SKM-1 (cell line): Measurements from ENCODE around the gene DDX42.
"Not testable (repeated sequence)": the region's sequence is repeated elsewhere in the genome, so short reads cannot be mapped to it uniquely, and the experiment has no call there.

ENCODE experiments used
- DNase-seq: peaks from one replicate; lab custom pipeline; 2025; ENCODE audit not compliant: unreplicated experiment; lab: John Stamatoyannopoulos, UW

The DDX42 gene

DNA sequence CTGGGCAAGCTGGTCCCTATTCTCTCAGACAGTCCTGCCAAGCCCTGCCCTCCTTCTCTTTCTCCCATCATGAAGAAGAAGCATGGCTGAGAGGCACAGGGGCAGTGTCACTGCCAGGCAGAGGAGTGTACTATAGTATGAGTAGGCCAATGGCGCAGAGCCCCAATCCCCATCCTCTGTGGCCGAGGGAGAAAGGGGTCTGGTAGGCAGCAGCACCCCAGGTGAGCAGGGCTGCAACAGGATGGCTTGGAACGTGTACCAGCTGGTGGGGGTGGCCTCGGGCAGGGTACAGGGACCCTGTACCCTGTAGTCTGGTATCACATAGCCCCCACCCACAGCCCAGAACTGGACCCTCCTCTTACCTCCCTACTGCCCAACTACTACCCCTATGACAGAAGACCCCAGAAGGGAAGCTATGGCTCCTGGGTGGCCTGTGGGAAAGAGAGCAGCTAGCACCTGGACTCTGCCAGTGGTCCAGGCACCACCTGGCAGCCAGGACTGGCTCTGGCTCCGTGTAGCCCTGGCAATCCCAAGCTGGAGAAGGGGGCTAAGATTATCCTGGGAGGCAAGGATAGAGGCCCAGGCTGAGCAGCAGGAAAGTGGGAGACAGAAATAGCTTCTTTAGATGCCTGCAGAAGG, 64.1 kb downstream of the DDX42 start:
- no peak for DNase-seq

GRCh38 chr17:63838631-63839171, 64.7 kb downstream of the DDX42 start:
- no peak for DNase-seq

DNA sequence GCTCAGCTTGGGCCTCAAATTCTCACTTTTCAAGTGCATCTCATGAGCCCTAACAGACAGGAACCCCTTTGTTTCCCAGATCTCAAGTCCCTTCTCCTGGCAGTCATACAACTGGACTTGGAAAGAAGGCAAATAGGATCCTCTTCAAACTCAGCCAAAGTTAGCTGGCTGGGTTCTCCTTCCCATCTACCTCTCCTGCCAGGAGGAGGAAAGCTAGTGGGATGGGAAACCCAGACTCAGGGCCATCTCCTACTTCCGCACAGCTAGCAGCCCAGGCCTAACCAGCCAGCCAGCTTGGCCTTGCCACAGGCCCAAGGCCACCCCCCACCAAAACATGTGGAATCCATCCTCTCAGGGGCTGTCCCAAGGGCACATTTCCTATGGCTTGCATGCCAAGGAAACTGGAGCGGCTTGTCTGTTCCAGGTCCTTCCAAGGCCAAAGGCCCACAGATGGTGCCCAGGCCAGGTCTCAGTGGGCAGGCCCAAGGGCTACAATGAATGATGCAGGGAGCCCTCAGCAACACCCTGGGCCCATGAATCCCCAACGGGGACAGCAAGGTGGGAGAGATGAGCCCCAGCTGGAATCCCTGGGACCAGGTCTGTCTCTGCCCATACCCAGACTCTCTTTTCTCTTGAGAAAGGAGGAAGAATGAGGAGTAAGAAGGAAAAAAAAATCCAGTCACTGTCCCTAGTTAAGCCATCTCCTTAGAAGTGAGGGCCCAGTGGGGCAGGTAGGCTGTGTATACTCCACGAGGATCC, 66.8 kb downstream of the DDX42 start:
- no peak for DNase-seq

- no peak for DNase-seq
Measured at GRCh38 chr17:63841350-63842172, 67.6 kb downstream of the DDX42 start.

- DNase-seq, result no peak
Measured at GRCh38 chr17:63842173-63842539, 68.2 kb downstream of the DDX42 start.

DNA sequence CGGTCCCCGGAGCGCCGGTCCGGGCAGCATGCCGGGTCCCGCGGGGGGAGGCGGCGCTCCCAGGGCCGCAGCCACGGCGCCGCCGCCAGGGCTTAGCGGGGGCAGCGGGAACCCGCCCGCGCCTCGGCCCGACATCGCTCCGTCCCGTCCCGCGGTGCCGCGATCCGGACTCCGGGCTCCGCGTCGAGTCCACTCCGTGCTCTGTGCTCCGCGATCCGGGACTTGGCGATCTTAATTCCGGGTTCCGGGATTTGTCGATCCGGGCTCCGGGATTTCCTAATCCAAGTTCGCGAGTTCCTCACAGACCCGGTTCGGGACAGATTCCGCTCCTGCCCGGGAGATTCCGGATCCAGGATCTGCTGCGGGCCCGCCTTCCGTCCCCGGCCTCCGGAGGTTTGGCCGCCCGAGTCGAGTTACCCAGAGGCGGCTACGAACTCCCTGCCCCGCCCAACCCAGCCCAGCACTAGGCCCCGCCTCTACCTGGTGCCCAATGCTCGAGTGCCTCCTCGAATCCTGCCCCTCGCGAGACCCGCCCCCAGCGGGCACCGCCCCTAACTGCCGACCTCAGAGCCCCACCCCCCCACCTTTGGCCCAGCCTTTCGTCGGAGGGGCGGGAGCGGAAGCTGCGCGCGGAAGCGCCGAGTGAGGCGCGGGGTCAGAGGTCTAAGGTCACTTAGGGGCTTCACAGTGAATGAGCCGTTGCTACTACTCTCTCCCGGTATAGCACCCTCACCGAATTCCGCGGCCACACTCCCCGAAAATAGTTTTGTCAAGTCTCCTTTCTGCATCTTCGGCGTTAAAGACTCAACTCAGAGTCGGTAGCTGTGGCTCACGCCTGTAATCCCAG, 68.8 kb downstream of the DDX42 start, which contains the start of gene SMARCD2:
Gene SMARCD2 (minus strand): TSS at position 146 of the 847 bp plus-strand sequence. CDS start 11 bp downstream, at position 135.
- peak; percentile 96 for DNase-seq

DNA sequence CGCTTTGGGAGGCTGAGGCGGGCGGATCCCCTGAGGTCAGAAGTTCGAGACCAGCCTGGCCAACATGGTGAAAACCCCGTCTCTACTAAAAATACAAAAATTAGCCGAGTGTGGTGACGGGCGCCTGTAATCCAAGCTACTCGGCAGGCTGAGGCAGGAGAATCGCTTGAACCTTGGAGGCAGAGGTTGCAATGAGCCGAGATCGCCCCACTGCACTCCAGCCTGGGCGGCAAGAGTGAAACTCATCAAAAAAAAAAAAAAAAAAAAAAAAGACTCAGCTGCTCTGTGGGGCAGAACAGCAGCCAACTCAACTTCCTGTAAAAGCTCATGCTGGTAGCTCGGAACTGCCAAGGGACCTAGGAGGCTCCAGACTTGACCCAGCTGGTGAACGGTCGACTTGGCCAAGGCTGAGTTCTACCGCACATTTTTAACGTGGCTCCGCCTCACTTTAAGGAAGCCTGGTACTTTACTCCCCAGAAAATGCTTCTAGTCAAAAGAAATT, 69.5 kb downstream of the DDX42 start:
- not testable (repeated sequence) for DNase-seq

DNA sequence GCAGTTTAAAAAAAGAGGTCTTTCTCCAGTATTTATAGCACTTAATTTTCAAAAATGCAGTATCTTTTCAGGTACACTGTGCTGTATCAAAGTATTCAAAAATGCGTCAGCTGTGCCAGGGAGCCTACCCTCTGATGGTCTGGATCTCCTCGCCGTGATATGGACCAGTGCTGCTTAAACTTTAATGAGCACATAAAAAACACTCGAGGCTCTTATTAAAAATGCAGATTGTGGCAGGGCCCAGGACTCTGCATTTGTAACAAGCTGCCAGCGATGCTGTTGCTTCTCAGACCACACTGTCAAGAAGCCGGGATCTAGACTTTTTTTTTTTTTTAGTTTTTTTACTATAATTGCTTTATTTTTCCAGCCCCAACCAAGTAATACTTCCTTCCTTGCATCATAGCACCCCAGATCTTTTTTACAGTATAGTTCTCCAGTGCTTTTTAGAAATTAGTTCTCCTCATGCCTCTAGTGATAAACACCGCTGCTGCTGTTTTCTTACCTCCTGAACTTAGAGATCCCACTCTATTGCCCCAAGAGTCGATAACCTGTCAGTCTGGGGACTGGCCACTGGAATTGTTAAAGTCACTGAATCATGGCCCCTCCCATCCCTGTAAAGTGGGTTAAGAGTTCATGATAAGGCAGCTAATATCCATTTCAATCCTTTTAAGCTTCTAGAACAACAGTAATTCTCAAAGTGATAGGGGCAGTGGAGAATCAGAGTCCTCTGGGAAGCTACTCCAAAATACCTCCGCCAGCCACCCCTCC, 70.1 kb downstream of the DDX42 start:
- DNase-seq, result no peak

GRCh38 chr17:63845509-63845908, 71.5 kb downstream of the DDX42 start:
- no peak for DNase-seq

GRCh38 chr17:63847525-63848249, 73.7 kb downstream of the DDX42 start:
- DNase-seq, result no peak

DNA sequence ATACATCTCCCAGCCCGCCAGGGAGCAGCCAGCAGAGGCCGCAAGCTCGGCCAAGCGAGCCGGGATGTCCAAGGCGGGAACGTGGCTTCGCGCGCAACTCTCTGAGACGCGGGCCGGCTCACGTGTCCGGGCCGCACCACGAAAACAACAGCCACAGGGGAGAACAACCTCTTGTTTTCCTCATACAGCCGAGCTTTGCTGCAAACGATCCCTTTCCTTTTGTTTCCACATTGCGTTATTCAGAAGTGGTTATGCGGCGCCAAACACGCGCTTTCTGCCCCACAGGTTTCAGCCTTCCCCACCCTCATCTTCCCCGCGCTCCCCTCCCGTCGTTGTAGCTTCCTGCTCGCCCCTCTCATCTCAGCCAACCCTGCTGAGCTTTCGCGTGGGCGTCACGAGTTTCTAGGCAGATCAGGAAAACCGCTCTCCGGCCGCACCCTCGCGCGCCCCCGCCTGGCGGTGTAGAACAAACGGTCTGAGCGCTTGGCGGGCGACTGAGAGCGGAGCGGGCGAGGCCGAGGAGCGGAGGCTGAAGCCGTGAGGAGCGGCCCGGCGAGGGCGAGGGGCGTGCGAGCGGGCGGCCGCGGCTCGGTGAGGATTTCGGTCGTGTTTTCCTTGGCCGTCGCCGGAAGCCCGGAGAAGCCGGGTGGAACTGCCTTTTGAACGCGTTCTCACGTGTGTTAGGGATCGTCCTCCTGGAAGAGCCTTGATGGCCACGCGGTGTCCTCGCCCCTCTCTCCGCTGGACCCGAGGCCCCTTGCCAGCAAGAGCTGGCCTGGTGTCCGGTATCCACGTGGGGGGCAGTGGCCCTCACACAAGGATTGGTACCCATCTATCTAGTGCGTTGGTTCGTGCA, 75.1 kb downstream of the DDX42 start:
- peak; percentile 91 for DNase-seq

GRCh38 chr17:63850401-63850800, 76.4 kb downstream of the DDX42 start:
- DNase-seq, result no peak

DNA sequence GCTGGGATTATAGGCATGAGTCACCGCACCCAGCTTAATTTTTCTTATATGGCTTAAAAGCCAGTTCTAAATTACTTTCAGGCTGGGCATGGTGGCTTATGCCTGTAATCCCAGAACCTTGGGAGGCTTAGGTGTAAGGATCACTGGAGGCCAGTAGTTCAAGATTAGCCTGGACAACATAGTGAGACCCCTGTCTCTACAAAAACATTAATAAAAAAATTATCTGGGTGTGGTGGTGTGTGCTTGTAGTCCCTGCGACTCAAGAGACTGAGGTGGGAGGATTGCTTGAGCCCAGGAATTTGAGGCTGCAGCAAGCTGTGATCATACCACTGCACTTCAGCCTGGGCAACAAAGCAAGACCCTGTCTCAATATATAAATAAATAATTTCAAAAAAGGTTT, 79.3 kb downstream of the DDX42 start:
- no peak for DNase-seq

DNA sequence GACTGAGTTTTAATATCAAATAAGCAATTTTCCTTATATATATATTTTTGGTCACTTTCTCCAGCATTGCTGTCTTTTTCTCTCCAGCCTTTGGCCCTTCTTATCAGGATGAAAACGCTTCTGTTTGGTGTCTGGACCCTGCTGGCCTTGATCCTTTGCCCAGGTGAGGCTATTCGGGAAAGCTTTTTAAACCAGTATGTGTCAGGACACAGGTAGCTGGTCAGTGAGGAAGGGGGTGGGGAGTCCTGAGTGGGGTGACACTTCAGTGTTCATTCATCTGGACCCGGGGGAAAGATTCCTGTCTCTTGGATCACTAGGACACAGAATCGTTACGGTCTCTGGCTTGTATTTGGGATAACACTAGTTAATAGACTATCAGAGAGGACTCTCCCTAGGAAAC, 80.7 kb downstream of the DDX42 start:
- no peak for DNase-seq

DNA sequence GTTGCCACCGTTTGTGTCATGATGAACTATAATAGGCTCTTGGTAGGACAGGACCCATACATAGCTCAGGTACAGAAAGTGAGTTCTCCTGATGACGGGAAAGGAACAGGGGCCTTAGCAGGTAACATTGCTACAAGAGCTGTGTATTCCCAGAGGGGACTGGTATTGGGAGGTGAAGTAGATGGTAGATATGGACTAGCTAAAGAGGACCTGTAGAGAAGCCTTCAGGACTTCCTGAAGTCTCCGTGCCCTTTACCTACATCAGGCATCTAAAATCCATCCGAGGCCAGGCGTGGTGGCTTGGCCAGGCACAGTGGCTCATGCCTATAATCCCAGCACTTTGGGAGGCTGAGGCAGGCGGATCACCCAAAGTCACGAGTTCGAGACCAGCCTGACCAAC, 81.2 kb downstream of the DDX42 start:
- no peak for DNase-seq

GRCh38 chr17:63856425-63856824, 82.5 kb downstream of the DDX42 start:
- not testable (repeated sequence) for DNase-seq

- DNase-seq, result no peak
Measured at GRCh38 chr17:63859257-63859656, 85.3 kb downstream of the DDX42 start.

DNA sequence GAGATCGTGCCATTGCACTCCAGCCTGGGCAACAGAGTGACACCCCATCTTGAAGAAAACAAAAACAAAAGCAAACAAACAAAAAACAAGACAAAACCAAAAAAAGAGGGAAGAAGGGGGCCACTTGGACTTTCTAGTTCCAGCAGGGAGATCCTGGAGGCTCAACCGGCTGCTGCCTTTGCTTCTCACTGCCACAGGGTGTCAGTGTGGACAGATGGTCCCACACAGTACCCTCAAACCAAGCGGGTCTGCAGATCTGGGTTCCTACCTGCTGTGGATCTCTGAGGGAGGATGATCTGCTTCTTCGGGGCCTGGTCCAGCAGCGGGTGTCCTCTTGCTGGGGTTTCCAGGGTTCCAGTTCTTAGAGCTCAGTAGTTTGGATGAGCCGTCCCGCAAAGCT, 92.7 kb downstream of the DDX42 start:
- DNase-seq, result not testable (repeated sequence)
